Measurements from ENCODE around the gene SLC17A3. TPM values are rescaled to one million over a fixed set of nuclear protein-coding genes. Genes with fewer than 3 reads are reported as not detected.

Gene SLC17A3
- total and polyA plus RNA-seq, 2 donors (not counting 1 experiment from before 2014, with no cell fraction given): not detected

DNA sequence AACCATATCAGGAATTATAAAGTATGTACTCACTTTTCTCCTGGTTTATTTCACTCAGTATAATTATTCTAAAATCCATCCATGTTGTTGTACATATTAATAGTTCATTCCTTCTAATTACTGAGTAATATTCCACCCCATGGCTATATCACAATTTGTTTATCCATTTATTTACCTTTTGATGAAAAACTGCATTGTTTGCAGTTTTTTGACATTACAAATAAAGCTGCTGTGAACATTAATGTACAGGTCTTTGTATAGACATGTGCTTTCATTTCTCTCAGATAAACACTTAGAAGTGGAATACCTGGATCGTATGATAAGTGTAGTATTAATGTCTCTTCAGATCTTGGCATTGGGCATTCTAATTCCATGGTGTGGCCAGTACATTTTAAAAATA, 4.2 kb downstream of the SLC17A3 start:
- Histone ChIP-seq H4K20me1 (ENCODE audit: control insufficient read depth, insufficient read depth, low read length, poor library complexity, severe bottlenecking) (no peaks in the 10 kb centered on the region), H3K4me2 (replicated peaks; ENCODE audit: low read depth, low read length, poor library complexity, severe bottlenecking) (no peak overlapping the region), H3K4me3 (ENCODE audit: control extremely low read depth in 1 of 5, extremely low read depth in 1 of 5, insufficient read depth in 1 of 5, low read depth in 2 of 5, low read length in 4 of 5) (no peak overlapping the region), H3K9me3 (ENCODE audit: control extremely low read depth in 1 of 3, control insufficient read depth in 2 of 3, insufficient read depth in 1 of 3, low read length in 2 of 3) (no peaks in the 10 kb centered on the region), H3K36me3 (replicated peaks in 1 of 2; ENCODE audit: control extremely low read depth in 1 of 2, control insufficient read depth in 1 of 2, extremely low read depth in 1 of 2, insufficient read depth in 2 of 2, low read length in 1 of 2) (no peaks in the 10 kb centered on the region), H3K9ac (ENCODE audit: low read length) (no peak overlapping the region), H3K79me2 (ENCODE audit: control insufficient read depth, insufficient read depth, low read length) (no peaks in the 10 kb centered on the region), H2AFZ (ENCODE audit: insufficient read depth, low read depth, low read length, poor library complexity, severe bottlenecking) (no peak overlapping the region), H3K27ac (ENCODE audit: low read length in 2 of 2) (no peak overlapping the region), H3K4me1 (ENCODE audit: control insufficient read depth in 2 of 2, insufficient read depth in 2 of 2, low read length in 2 of 2) (no peaks in the 10 kb centered on the region), H3K27me3 (replicated peaks in 1 of 4; ENCODE audit: control extremely low read depth in 1 of 4, control insufficient read depth in 3 of 4, insufficient read depth in 4 of 4, low read length in 3 of 4) (peaks cover 0 to 3% (median 0%) of the 10 kb centered on the region in 4 experiments)
- POLR2A ChIA-PET: no interaction called here
- ATAC-seq (ENCODE audit: low read depth) (no peak), DNase-seq (no peak)
- H3K27ac Mint-ChIP-seq: no peak overlapping the region
- H3K9me3 Mint-ChIP-seq (ENCODE audit: insufficient read depth): no peaks in the 10 kb centered on the region
- CTCF ChIA-PET: no interaction called here
- intact Hi-C loops (cut with micrococcal nuclease): no loop called here
- TF ChIP-seq, protein P1, sequence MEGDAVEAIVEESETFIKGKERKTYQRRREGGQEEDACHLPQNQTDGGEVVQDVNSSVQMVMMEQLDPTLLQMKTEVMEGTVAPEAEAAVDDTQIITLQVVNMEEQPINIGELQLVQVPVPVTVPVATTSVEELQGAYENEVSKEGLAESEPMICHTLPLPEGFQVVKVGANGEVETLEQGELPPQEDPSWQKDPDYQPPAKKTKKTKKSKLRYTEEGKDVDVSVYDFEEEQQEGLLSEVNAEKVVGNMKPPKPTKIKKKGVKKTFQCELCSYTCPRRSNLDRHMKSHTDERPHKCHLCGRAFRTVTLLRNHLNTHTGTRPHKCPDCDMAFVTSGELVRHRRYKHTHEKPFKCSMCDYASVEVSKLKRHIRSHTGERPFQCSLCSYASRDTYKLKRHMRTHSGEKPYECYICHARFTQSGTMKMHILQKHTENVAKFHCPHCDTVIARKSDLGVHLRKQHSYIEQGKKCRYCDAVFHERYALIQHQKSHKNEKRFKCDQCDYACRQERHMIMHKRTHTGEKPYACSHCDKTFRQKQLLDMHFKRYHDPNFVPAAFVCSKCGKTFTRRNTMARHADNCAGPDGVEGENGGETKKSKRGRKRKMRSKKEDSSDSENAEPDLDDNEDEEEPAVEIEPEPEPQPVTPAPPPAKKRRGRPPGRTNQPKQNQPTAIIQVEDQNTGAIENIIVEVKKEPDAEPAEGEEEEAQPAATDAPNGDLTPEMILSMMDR (IDR thresholded peaks at IDR 0.05): no peak
- no peak for TF ChIP-seq EZH2 (IDR thresholded peaks at IDR 0.05; ENCODE audit: borderline replicate concordance, insufficient read depth, low read depth, low read length, poor library complexity, severe bottlenecking)
- H3K4me1 Mint-ChIP-seq: no peaks in the 10 kb centered on the region
- H3K4me3 Mint-ChIP-seq: no peak overlapping the region
- WGBS (ENCODE audit: insufficient coverage): no CpG with 5 or more reads among the region's 1 CpG
- peaks cover 12% of the 10 kb centered on the region for H3K27me3 Mint-ChIP-seq

DNA sequence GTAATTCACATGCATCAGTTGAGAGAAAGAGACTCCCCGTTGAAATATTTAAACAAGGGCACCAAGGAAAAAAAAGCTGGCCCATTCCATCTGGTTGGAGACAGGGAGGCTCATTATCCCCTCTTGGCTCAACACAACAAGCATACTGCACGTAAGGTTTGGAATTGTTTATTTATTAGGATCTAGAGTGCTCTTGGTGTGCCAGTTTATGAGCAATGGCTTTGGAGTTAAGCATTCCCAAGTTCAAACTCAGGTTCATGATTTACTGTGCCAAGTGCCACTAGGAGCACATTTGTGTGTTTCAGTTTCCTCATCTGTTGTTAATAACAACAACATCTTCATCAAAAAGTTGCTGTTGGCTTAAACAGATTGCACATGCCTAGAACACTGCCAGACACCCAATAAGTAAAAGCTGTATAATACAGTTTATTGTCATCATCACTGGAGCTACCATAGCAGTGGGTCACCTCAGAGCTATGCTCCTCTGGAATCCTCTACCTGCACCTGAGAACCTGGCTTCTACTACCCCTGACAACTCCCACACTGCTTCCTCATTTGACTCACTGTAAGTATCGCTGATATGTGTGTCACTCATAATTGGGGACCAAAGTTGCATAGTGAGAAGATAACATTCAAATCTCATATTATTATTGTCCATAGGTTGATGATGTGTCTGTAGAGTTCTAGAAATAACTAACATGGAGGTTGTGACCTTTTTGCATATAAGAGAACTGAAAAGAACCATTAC, 5.4 kb downstream of the SLC17A3 start:
- H3K4me3 Mint-ChIP-seq: no peak overlapping the region
- no peak overlapping the region for H3K27ac Mint-ChIP-seq
- no peak overlapping the region for H2AFZ ChIP-seq (ENCODE audit: insufficient read depth, low read depth, low read length, poor library complexity, severe bottlenecking)
- no peaks in the 10 kb centered on the region for H3K36me3 ChIP-seq (replicated peaks in 1 of 2; ENCODE audit: control extremely low read depth in 1 of 2, control insufficient read depth in 1 of 2, extremely low read depth in 1 of 2, insufficient read depth in 2 of 2, low read length in 1 of 2)
- no peaks in the 10 kb centered on the region for H3K4me1 Mint-ChIP-seq
- H4K20me1 ChIP-seq (ENCODE audit: control insufficient read depth, insufficient read depth, low read length, poor library complexity, severe bottlenecking): no peaks in the 10 kb centered on the region
- H3K79me2 ChIP-seq (ENCODE audit: control insufficient read depth, insufficient read depth, low read length): no peaks in the 10 kb centered on the region
- no peaks in the 10 kb centered on the region for H3K9me3 ChIP-seq (ENCODE audit: control extremely low read depth in 1 of 3, control insufficient read depth in 2 of 3, insufficient read depth in 1 of 3, low read length in 2 of 3)
- no CpG with 5 or more reads among the region's 3 CpGs for WGBS (ENCODE audit: insufficient coverage)
- H3K9ac ChIP-seq (ENCODE audit: low read length): no peak overlapping the region
- no peaks in the 10 kb centered on the region for H3K4me1 ChIP-seq (ENCODE audit: control insufficient read depth in 2 of 2, insufficient read depth in 2 of 2, low read length in 2 of 2)
- POLR2A ChIA-PET: no interaction called here
- CTCF ChIA-PET: no interaction called here
- DNase-seq (no peak), ATAC-seq (ENCODE audit: low read depth) (no peak)
- intact Hi-C loops (cut with micrococcal nuclease): no loop called here
- no peaks in the 10 kb centered on the region for H3K9me3 Mint-ChIP-seq (ENCODE audit: insufficient read depth)
- H3K4me2 ChIP-seq (replicated peaks; ENCODE audit: low read depth, low read length, poor library complexity, severe bottlenecking): no peak overlapping the region
- H3K27ac ChIP-seq (ENCODE audit: low read length in 2 of 2): no peak overlapping the region
- no peak for TF ChIP-seq EZH2 (IDR thresholded peaks at IDR 0.05; ENCODE audit: borderline replicate concordance, insufficient read depth, low read depth, low read length, poor library complexity, severe bottlenecking)
- TF ChIP-seq, protein P1 (IDR thresholded peaks at IDR 0.05): no peak
- no peak overlapping the region for H3K4me3 ChIP-seq (ENCODE audit: control extremely low read depth in 1 of 5, extremely low read depth in 1 of 5, insufficient read depth in 1 of 5, low read depth in 2 of 5, low read length in 4 of 5)
- H3K27me3 Mint-ChIP-seq: peaks cover 24% of the 10 kb centered on the region
- H3K27me3 ChIP-seq (replicated peaks in 1 of 4; ENCODE audit: control extremely low read depth in 1 of 4, control insufficient read depth in 3 of 4, insufficient read depth in 4 of 4, low read length in 3 of 4): peaks cover 0 to 8% (median 2%) of the 10 kb centered on the region in 4 experiments
